ENCODE data around the gene OR1Q1. TPM values are rescaled to one million over a fixed set of nuclear protein-coding genes. Genes with fewer than 3 reads are reported as not detected.

The OR1Q1 gene
- total and polyA plus RNA-seq, 2 of the 8 experiments (the other 6 are each of a cell fraction or from before 2014, with no cell fraction given), result not detected

GRCh38 chr9:122579874-122580273 is 34.7 kb upstream of the OR1Q1 start:
- H4K5ac ChIP-seq (ENCODE audit: insufficient read length, low read depth, low read length), result no peak overlapping the region
- no peak overlapping the region for H3K27ac ChIP-seq (ENCODE audit: low read depth, low read length)
- H4K20me1 ChIP-seq (replicated peaks in 1 of 2; ENCODE audit: control insufficient read depth in 1 of 2, insufficient read depth in 2 of 2, low read length in 2 of 2), result no peaks in the 10 kb centered on the region
- no peaks in the 10 kb centered on the region for H3K79me2 ChIP-seq (ENCODE audit: control insufficient read depth in 1 of 2, insufficient read depth in 2 of 2, low read length in 2 of 2)
- no peak overlapping the region for H4K91ac ChIP-seq (replicated peaks; ENCODE audit: insufficient read length, low read length)
- no peak overlapping the region for H3K9ac ChIP-seq (replicated peaks in 1 of 4; ENCODE audit: extremely low read depth in 1 of 4, low read depth in 3 of 4, low read length in 3 of 4)
- TF ChIP-seq TAF7 (optimal IDR thresholded peaks at IDR 0.05; ENCODE audit: borderline replicate concordance, low read depth, low read length) (no peak), EGR1 (IDR thresholded peaks at IDR 0.05; ENCODE audit: borderline replicate concordance, low read depth, low read length) (no peak), NANOG (IDR thresholded peaks at IDR 0.05; ENCODE audit: insufficient read depth, low read depth, low read length, poor library complexity, severe bottlenecking) (no peak), ZNF274 (IDR thresholded peaks at IDR 0.05; ENCODE audit: borderline replicate concordance, extremely low read depth, low read length) (no peak), POLR2AphosphoS5 (IDR thresholded peaks at IDR 0.05; ENCODE audit: low read depth, low read length) (no peak), POU5F1 (IDR thresholded peaks at IDR 0.05; ENCODE audit: low read depth, low read length) (no peak), SIRT6 (IDR thresholded peaks at IDR 0.05; ENCODE audit: low read length) (no peak), HDAC6 (IDR thresholded peaks at IDR 0.05; ENCODE audit: low read depth, low read length) (no peak), JUN (IDR thresholded peaks at IDR 0.05; ENCODE audit: low read depth, low read length) (no peak), EZH2 (IDR thresholded peaks at IDR 0.05; ENCODE audit: low read depth, low read length, severe bottlenecking) (no peak), PHF8 (conservative IDR thresholded peaks at IDR 0.05; ENCODE audit: low read depth, low read length) (no peak), SP2 (IDR thresholded peaks at IDR 0.05; ENCODE audit: low read length) (no peak), TEAD4 (IDR thresholded peaks at IDR 0.05; ENCODE audit: low read depth, low read length) (no peak)
- no peak overlapping the region for H2BK120ac ChIP-seq (replicated peaks; ENCODE audit: low read depth, low read length)
- 64% methylated on average over 5 of the region's 5 CpGs; no CpG with 5 or more reads in 1 of the 2 experiments for WGBS, 2 experiments (ENCODE audit: extremely low coverage in 1 of 2, insufficient coverage in 1 of 2, insufficient read length in 1 of 2, insufficient replicate concordance in 2 of 2, low coverage in 1 of 2, low lambda C conversion rate in 2 of 2, missing lambda C conversion rate in 1 of 2)
- H2AK5ac ChIP-seq (ENCODE audit: low read depth, low read length), result no peak overlapping the region
- no peak overlapping the region for H3K23ac ChIP-seq (ENCODE audit: insufficient read length)
- no peak for FAIRE-seq
- no peak overlapping the region for H2BK15ac ChIP-seq (ENCODE audit: low read length)
- no peak overlapping the region for H2BK12ac ChIP-seq (ENCODE audit: low read depth, low read length)
- no peak overlapping the region for H3K56ac ChIP-seq (replicated peaks; ENCODE audit: insufficient read length, low read depth, low read length)
- H3K23me2 ChIP-seq (ENCODE audit: low read depth, low read length), result no peaks in the 10 kb centered on the region
- POLR2A ChIA-PET (ENCODE audit: partially characterized antibody), result no interaction called here
- H3K9me3 ChIP-seq (ENCODE audit: insufficient read depth in 2 of 2, low read depth in 1 of 2, low read length in 1 of 2), result peaks cover 28 to 42% of the 10 kb centered on the region in 2 experiments
- no peaks in the 10 kb centered on the region for H3K36me3 ChIP-seq (ENCODE audit: control insufficient read depth in 2 of 4, insufficient read depth in 4 of 4, low read length in 3 of 4)
- no peak overlapping the region for H2BK20ac ChIP-seq (ENCODE audit: low read length)
- no peak overlapping the region for H4K8ac ChIP-seq (ENCODE audit: extremely low read depth, insufficient read depth, low read length)
- CTCF ChIA-PET (ENCODE audit: partially characterized antibody), result no interaction called here
- no peaks in the 10 kb centered on the region for H3K4me1 ChIP-seq (replicated peaks in 1 of 4; ENCODE audit: control insufficient read depth in 3 of 4, insufficient read depth in 4 of 4, low read length in 3 of 4)
- no peaks in the 10 kb centered on the region for H3K79me1 ChIP-seq (ENCODE audit: low read depth, low read length)
- no peak overlapping the region for H3K4me2 ChIP-seq (ENCODE audit: insufficient read depth in 1 of 2, low read depth in 2 of 2, low read length in 2 of 2)
- no peaks in the 10 kb centered on the region for H3K27me3 ChIP-seq (replicated peaks in 1 of 4; ENCODE audit: control insufficient read depth in 3 of 4, extremely low read depth in 1 of 4, insufficient read depth in 3 of 4, low read length in 3 of 4)
- no peak overlapping the region for H3K4ac ChIP-seq (replicated peaks; ENCODE audit: insufficient read length, low read depth, low read length)
- no peak overlapping the region for H3K14ac ChIP-seq (ENCODE audit: insufficient read length)
- H3K18ac ChIP-seq (ENCODE audit: extremely low read depth, low read length), result no peak overlapping the region
- H3K4me3 ChIP-seq (ENCODE audit: extremely low read depth in 1 of 4, insufficient read depth in 2 of 4, low read depth in 3 of 4, low read length in 4 of 4), result no peak overlapping the region
- no peak for DNase-seq (ENCODE audit: low read depth in 1 of 2, low spot score in 2 of 2)
- no peak overlapping the region for H2BK5ac ChIP-seq (ENCODE audit: low read depth, low read length)
- no peak overlapping the region for H2AFZ ChIP-seq (ENCODE audit: low read length)
